ENCODE data around the gene TMEM117. TPM values are rescaled to one million over a fixed set of nuclear protein-coding genes. Genes with fewer than 3 reads are reported as not detected.

TMEM117 gene
- total RNA-seq (1 to 10 TPM; 3.7 to 4.7 TPM), polyA plus RNA-seq (1 to 10 TPM; 3.0 to 3.8 TPM)

GRCh38 chr12:43835656-43836474 lies at the start of gene TMEM117:
Gene TMEM117 (plus strand): TSS chr12:43836081.
- ChIA-PET CTCF (ENCODE audit: partially characterized antibody) (interaction anchor here (1.1 to 1.3 kb wide), 2 partner anchors 30 to 47 kb away, joined by 3 to 4 read pairs; partner anchors contain the start of gene TWF1), POLR2A (ENCODE audit: partially characterized antibody) (interaction anchor here (0.8 to 4.6 kb wide), 7 partner anchors 11 to 78 kb away, joined by 3 to 90 read pairs (median 5); partner anchors contain the start of genes IRAK4, PUS7L and TWF1)
- H3K4me1 ChIP-seq (ENCODE audit: insufficient read depth, low read length): peaks cover 46% of the 10 kb centered on the region
- H3K9me3 ChIP-seq (ENCODE audit: control insufficient read depth in 1 of 2, low read length in 2 of 2): no peaks in the 10 kb centered on the region
- peak within 1 kb of the TSS; percentile 26 to 67 for H3K4me3 ChIP-seq (ENCODE audit: low read length in 2 of 2)
- Mint-ChIP-seq H3K4me1 (peaks cover 29 to 55% (median 46%) of the 10 kb centered on the region in 4 donors), H3K4me3 (peak within 1 kb of the TSS; percentile 85 to 98 (median 90)), H3K36me3 (peaks cover 0 to 3% of the 10 kb centered on the region in 2 donors), H3K9me3 (no peaks in the 10 kb centered on the region), H3K27ac (peak within 1 kb of the TSS; percentile 85 to 98 (median 91)), H3K27me3 (no peaks in the 10 kb centered on the region)
- no peaks in the 10 kb centered on the region for H3K27me3 ChIP-seq (ENCODE audit: insufficient read depth, low read length)
- intact Hi-C loops (cut with micrococcal nuclease): loop anchor here (1.0 to 5.0 kb wide), 3 partner anchors 30 to 77 kb away; partner anchors contain the start of genes IRAK4, PUS7L and TWF1
- no peaks in the 10 kb centered on the region for H3K36me3 ChIP-seq (ENCODE audit: insufficient read depth, low read length)
- peak; percentile 66 to 74 (median 70) for DNase-seq
- peak within 1 kb of the TSS; percentile 61 for H3K27ac ChIP-seq (ENCODE audit: low read depth, low read length)

GRCh38 chr12:43786899-43787693 lies 48.8 kb upstream of the TMEM117 start:
- ChIA-PET CTCF (ENCODE audit: partially characterized antibody) (interaction anchor here (1.0 kb wide), 1 partner anchor 96 kb away, joined by 3 read pairs; no protein-coding TSS in a partner anchor), POLR2A (ENCODE audit: partially characterized antibody) (interaction anchor here (2.5 kb wide), 1 partner anchor 19 kb away, joined by 9 read pairs; the partner anchor contains the start of gene TWF1)
- H3K36me3 Mint-ChIP-seq: peaks cover 22 to 57% of the 10 kb centered on the region in 2 donors
- no peaks in the 10 kb centered on the region for H3K9me3 Mint-ChIP-seq
- intact Hi-C loops (cut with micrococcal nuclease): no loop called here
- H3K4me3 ChIP-seq (ENCODE audit: low read length in 2 of 2): no peak overlapping the region
- no peaks in the 10 kb centered on the region for H3K27me3 ChIP-seq (ENCODE audit: insufficient read depth, low read length)
- no peaks in the 10 kb centered on the region for H3K4me1 ChIP-seq (ENCODE audit: insufficient read depth, low read length)
- H3K27ac ChIP-seq (ENCODE audit: low read depth, low read length): no peak overlapping the region
- H3K36me3 ChIP-seq (ENCODE audit: insufficient read depth, low read length): peaks cover 40% of the 10 kb centered on the region
- H3K4me3 Mint-ChIP-seq: no peak overlapping the region
- peaks cover 0 to 3% (median 0%) of the 10 kb centered on the region in 4 donors for H3K4me1 Mint-ChIP-seq
- no peaks in the 10 kb centered on the region for H3K27me3 Mint-ChIP-seq
- H3K27ac Mint-ChIP-seq: peak overlapping the region in 1 of 7 donors; percentile 1
- DNase-seq: no peak
- H3K9me3 ChIP-seq (ENCODE audit: control insufficient read depth in 1 of 2, low read length in 2 of 2): no peaks in the 10 kb centered on the region

- no peaks in the 10 kb centered on the region for H3K9me3 ChIP-seq (ENCODE audit: control insufficient read depth in 1 of 2, low read length in 2 of 2)
- no peaks in the 10 kb centered on the region for H3K27me3 ChIP-seq (ENCODE audit: insufficient read depth, low read length)
- H3K4me3 ChIP-seq (ENCODE audit: low read length in 2 of 2): no peak overlapping the region
- Mint-ChIP-seq H3K4me1 (peaks cover 0 to 3% (median 0%) of the 10 kb centered on the region in 4 donors), H3K27ac (peak overlapping the region in 4 of 7 donors; percentile 42 to 83 (median 59)), H3K4me3 (no peak overlapping the region), H3K27me3 (no peaks in the 10 kb centered on the region), H3K36me3 (peaks cover 17 to 48% of the 10 kb centered on the region in 2 donors), H3K9me3 (no peaks in the 10 kb centered on the region)
- intact Hi-C loops (cut with micrococcal nuclease): no loop called here
- ChIA-PET POLR2A (ENCODE audit: partially characterized antibody) (no interaction called here), CTCF (ENCODE audit: partially characterized antibody) (interaction anchor here (0.7 kb wide), 1 partner anchor 67 kb away, joined by 4 read pairs; no protein-coding TSS in a partner anchor)
- no peak overlapping the region for H3K27ac ChIP-seq (ENCODE audit: low read depth, low read length)
- no peak for DNase-seq
- peaks cover 23% of the 10 kb centered on the region for H3K36me3 ChIP-seq (ENCODE audit: insufficient read depth, low read length)
- H3K4me1 ChIP-seq (ENCODE audit: insufficient read depth, low read length): no peaks in the 10 kb centered on the region
These were observed 45.9 kb upstream of the TMEM117 start for GRCh38 chr12:43789941-43790340.

GRCh38 chr12:43795716-43796280 lies 40.1 kb upstream of the TMEM117 start:
- Histone ChIP-seq H3K4me3 (ENCODE audit: low read length in 2 of 2) (no peak overlapping the region), H3K36me3 (ENCODE audit: insufficient read depth, low read length) (peaks cover 45% of the 10 kb centered on the region), H3K27ac (ENCODE audit: low read depth, low read length) (no peak overlapping the region), H3K4me1 (ENCODE audit: insufficient read depth, low read length) (no peaks in the 10 kb centered on the region), H3K9me3 (ENCODE audit: control insufficient read depth in 1 of 2, low read length in 2 of 2) (no peaks in the 10 kb centered on the region), H3K27me3 (ENCODE audit: insufficient read depth, low read length) (no peaks in the 10 kb centered on the region)
- ChIA-PET POLR2A (ENCODE audit: partially characterized antibody) (interaction anchor here (2.9 kb wide), 1 partner anchor 10 kb away, joined by 16 read pairs; the partner anchor contains the start of gene TWF1), CTCF (ENCODE audit: partially characterized antibody) (interaction anchor here (1.3 kb wide), 1 partner anchor 37 kb away, joined by 4 read pairs; the partner anchor contains the start of gene IRAK4)
- Mint-ChIP-seq H3K4me3 (no peak overlapping the region), H3K4me1 (peaks cover 0 to 2% (median under 1%) of the 10 kb centered on the region in 4 donors), H3K27me3 (no peaks in the 10 kb centered on the region), H3K27ac (peak overlapping the region in 2 of 7 donors; percentile 32 to 59), H3K36me3 (peaks cover 32 to 62% of the 10 kb centered on the region in 2 donors), H3K9me3 (no peaks in the 10 kb centered on the region)
- DNase-seq: no peak
- intact Hi-C loops (cut with micrococcal nuclease): no loop called here

- Histone ChIP-seq H3K4me1 (ENCODE audit: insufficient read depth, low read length) (peaks cover 3% of the 10 kb centered on the region), H3K27ac (ENCODE audit: low read depth, low read length) (no peak overlapping the region), H3K27me3 (ENCODE audit: insufficient read depth, low read length) (no peaks in the 10 kb centered on the region), H3K9me3 (ENCODE audit: control insufficient read depth in 1 of 2, low read length in 2 of 2) (no peaks in the 10 kb centered on the region), H3K4me3 (ENCODE audit: low read length in 2 of 2) (no peak overlapping the region), H3K36me3 (ENCODE audit: insufficient read depth, low read length) (peaks cover 49% of the 10 kb centered on the region)
- Mint-ChIP-seq H3K36me3 (peaks cover 26 to 64% of the 10 kb centered on the region in 2 donors), H3K4me3 (no peak overlapping the region), H3K4me1 (peaks cover 3 to 4% (median 4%) of the 10 kb centered on the region in 4 donors), H3K9me3 (no peaks in the 10 kb centered on the region), H3K27me3 (no peaks in the 10 kb centered on the region), H3K27ac (no peak overlapping the region)
- intact Hi-C loops (cut with micrococcal nuclease): no loop called here
- DNase-seq: no peak
- POLR2A ChIA-PET (ENCODE audit: partially characterized antibody): interaction anchor here (2.9 kb wide), 1 partner anchor 9 kb away, joined by 16 read pairs; the partner anchor contains the start of gene TWF1
- CTCF ChIA-PET (ENCODE audit: partially characterized antibody): no interaction called here
These were observed 38.2 kb upstream of the TMEM117 start for GRCh38 chr12:43797561-43798217.

GRCh38 chr12:43805149-43805859 lies 30.6 kb upstream of the TMEM117 start:
- H3K27me3 ChIP-seq (ENCODE audit: insufficient read depth, low read length): no peaks in the 10 kb centered on the region
- DNase-seq: peak; percentile 16 to 41 (median 28)
- H3K27ac ChIP-seq (ENCODE audit: low read depth, low read length): peak overlapping the region; percentile 86
- peaks cover 34% of the 10 kb centered on the region for H3K4me1 ChIP-seq (ENCODE audit: insufficient read depth, low read length)
- Mint-ChIP-seq H3K4me3 (peak overlapping the region; percentile 89 to 100 (median 98)), H3K9me3 (peaks cover 0 to 4% (median 0%) of the 10 kb centered on the region in 8 donors), H3K27me3 (no peaks in the 10 kb centered on the region), H3K27ac (peak overlapping the region; percentile 84 to 99 (median 92)), H3K36me3 (peaks cover 6 to 39% of the 10 kb centered on the region in 2 donors), H3K4me1 (peaks cover 16 to 48% (median 35%) of the 10 kb centered on the region in 4 donors)
- H3K36me3 ChIP-seq (ENCODE audit: insufficient read depth, low read length): peaks cover 17% of the 10 kb centered on the region
- CTCF ChIA-PET (ENCODE audit: partially characterized antibody): interaction anchor here (0.8 to 2.8 kb wide), 7 partner anchors 8 to 77 kb away, joined by 3 to 14 read pairs (median 3); partner anchors contain the start of genes IRAK4 and PUS7L
- peak overlapping the region; percentile 85 to 89 for H3K4me3 ChIP-seq (ENCODE audit: low read length in 2 of 2)
- POLR2A ChIA-PET (ENCODE audit: partially characterized antibody): interaction anchor here (0.7 to 5.2 kb wide), 19 partner anchors 9 to 1479 kb away, joined by 3 to 90 read pairs (median 5); partner anchors contain the start of genes IRAK4, PPHLN1, PUS7L and TMEM117
- no peaks in the 10 kb centered on the region for H3K9me3 ChIP-seq (ENCODE audit: control insufficient read depth in 1 of 2, low read length in 2 of 2)
- intact Hi-C loops (cut with micrococcal nuclease): loop anchor here (5.0 kb wide), 1 partner anchor 1478 kb away; the partner anchor contains the start of genes PPHLN1 and ZCRB1
